ENCODE data around the gene C16orf87. TPM values are rescaled to one million over a fixed set of nuclear protein-coding genes. Genes with fewer than 3 reads are reported as not detected.

C16orf87 gene
- total and polyA plus RNA-seq, 4 donors, result 4.1 to 12.9 (median 5.3) TPM

GRCh38 chr16:46797501-46797900 is 33.5 kb downstream of the C16orf87 start:
- Histone ChIP-seq H3K36me3 (ENCODE audit: control insufficient read depth in 4 of 4, insufficient read depth in 3 of 4, low read depth in 1 of 4, low read length in 3 of 4) (peaks cover 0 to 2% (median under 1%) of the 10 kb centered on the region in 4 donors), H3K4me1 (ENCODE audit: control insufficient read depth in 4 of 4, insufficient read depth in 4 of 4, low read length in 3 of 4) (no peaks in the 10 kb centered on the region), H3K9ac (ENCODE audit: low read depth in 1 of 2, low read length in 2 of 2) (no peak overlapping the region), H3K9me3 (ENCODE audit: control insufficient read depth in 4 of 4, low read length in 3 of 4) (peaks cover 0 to 3% (median 1%) of the 10 kb centered on the region in 4 donors), H3K4me3 (ENCODE audit: low read depth in 1 of 3, low read length in 3 of 3) (no peak overlapping the region), H3K27ac (ENCODE audit: low read depth in 1 of 2, low read length in 2 of 2) (no peak overlapping the region), H3K27me3 (ENCODE audit: control insufficient read depth in 4 of 4, insufficient read depth in 4 of 4, low read length in 3 of 4) (no peaks in the 10 kb centered on the region)
- TF ChIP-seq ATF3 (IDR thresholded peaks at IDR 0.05) (no peak), CTCF (IDR thresholded peaks at IDR 0.05; ENCODE audit: low read depth, low read length, missing input control) (no peak), NR2F2 (IDR thresholded peaks at IDR 0.05) (no peak), MAX (IDR thresholded peaks at IDR 0.05) (no peak), EGR1 (IDR thresholded peaks at IDR 0.05; ENCODE audit: low read depth in 2 of 2) (no peak), SP1 (IDR thresholded peaks at IDR 0.05) (no peak), GABPA (IDR thresholded peaks at IDR 0.05 in 1 of 2, conservative IDR thresholded peaks at IDR 0.05 in 1 of 2) (no peak), ZBTB33 (IDR thresholded peaks at IDR 0.05) (no peak), FOXA1 (IDR thresholded peaks at IDR 0.05) (no peak), HNF4G (IDR thresholded peaks at IDR 0.05) (no peak), RAD21 (IDR thresholded peaks at IDR 0.05) (no peak), FOXA2 (IDR thresholded peaks at IDR 0.05) (no peak), REST (IDR thresholded peaks at IDR 0.05) (no peak), HNF4A (conservative IDR thresholded peaks at IDR 0.05) (no peak)
- no peak for DNase-seq (ENCODE audit: low spot score)
- WGBS, result 98% methylated on average over 4 of the region's 4 CpGs

- Histone ChIP-seq H3K4me3 (ENCODE audit: low read depth in 1 of 3, low read length in 3 of 3) (no peak overlapping the region), H3K27ac (ENCODE audit: low read depth in 1 of 2, low read length in 2 of 2) (no peak overlapping the region), H3K36me3 (ENCODE audit: control insufficient read depth in 4 of 4, insufficient read depth in 3 of 4, low read depth in 1 of 4, low read length in 3 of 4) (peaks cover 0 to 2% (median 0%) of the 10 kb centered on the region in 4 donors), H3K27me3 (ENCODE audit: control insufficient read depth in 4 of 4, insufficient read depth in 4 of 4, low read length in 3 of 4) (no peaks in the 10 kb centered on the region), H3K9me3 (ENCODE audit: control insufficient read depth in 4 of 4, low read length in 3 of 4) (peaks cover 0 to 3% (median 1%) of the 10 kb centered on the region in 4 donors), H3K9ac (ENCODE audit: low read depth in 1 of 2, low read length in 2 of 2) (no peak overlapping the region), H3K4me1 (ENCODE audit: control insufficient read depth in 4 of 4, insufficient read depth in 4 of 4, low read length in 3 of 4) (no peaks in the 10 kb centered on the region)
- TF ChIP-seq ZBTB33 (IDR thresholded peaks at IDR 0.05) (no peak), JUND (IDR thresholded peaks at IDR 0.05) (no peak), GABPA (IDR thresholded peaks at IDR 0.05 in 1 of 2, conservative IDR thresholded peaks at IDR 0.05 in 1 of 2) (no peak), RAD21 (IDR thresholded peaks at IDR 0.05) (no peak), YY1 (IDR thresholded peaks at IDR 0.05) (no peak)
- WGBS, result 95% methylated on average over 1 of the region's 1 CpG
- no peak for DNase-seq (ENCODE audit: low spot score)
Measured at GRCh38 chr16:46796764-46797269, 34.2 kb downstream of the C16orf87 start.
